ENCODE data around the gene C1QL2. TPM values are rescaled to one million over a fixed set of nuclear protein-coding genes. Genes with fewer than 3 reads are reported as not detected.

C1QL2 gene
- total RNA-seq, result not detected in 2 replicates

DNA sequence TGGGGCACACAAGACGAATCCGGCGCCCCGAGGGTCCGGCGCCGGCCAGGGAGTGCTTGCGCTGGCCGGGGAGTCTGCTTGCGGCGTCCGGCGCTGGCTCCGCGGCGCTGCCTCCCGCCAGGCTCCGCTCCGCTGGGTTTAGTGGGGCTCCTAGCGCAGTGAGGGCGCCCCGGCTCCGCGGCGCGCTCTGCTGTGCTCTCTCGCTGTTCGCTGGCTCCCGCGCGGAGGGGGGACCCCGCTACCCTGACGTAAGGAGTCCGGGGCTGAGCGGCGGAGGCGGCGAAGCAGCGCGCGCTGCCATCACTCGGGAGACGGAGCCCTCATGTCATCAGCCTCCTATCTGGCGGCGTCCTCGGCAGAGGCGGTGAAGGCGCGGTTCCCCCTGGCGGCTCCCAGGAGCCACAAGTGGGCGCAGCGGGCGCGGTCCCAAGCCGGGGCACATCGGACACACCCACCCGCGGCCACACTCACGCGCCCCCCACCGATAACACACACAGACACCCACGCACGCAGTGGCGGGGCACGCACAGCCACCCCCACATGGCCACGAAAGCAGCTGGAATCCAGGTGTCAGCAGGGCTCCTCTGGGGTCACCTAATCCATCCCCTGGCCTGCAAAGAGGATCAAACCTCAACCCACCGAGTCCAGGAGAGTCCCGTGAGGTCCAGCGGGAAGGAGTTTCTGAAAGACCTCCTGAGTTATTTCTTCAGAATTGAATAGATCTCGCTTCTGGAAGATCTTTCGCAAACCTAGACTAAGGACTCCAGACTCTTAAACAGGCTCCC lies at the start of gene C1QL2:
Gene C1QL2, minus strand, starts transcription at position 189 of the 785 bp plus-strand sequence. CDS start 482 bp downstream, outside the sequence.

Small RNA genes within 50 kb of the gene (small RNA-seq; reads per million reads assigned to genes)
- not detected for gene RN7SL468P

Other genes starting within 250 kb of the C1QL2 start
- gene MARCO, start 216.6 kb downstream of the C1QL2 start, total RNA-seq, result not detected in 2 replicates
- 29.0 and 38.8 TPM in 2 replicates for gene STEAP3, start 65.1 kb upstream of the C1QL2 start, total RNA-seq
- 11.5 and 18.9 TPM in 2 replicates for gene C2orf76, start 208.1 kb upstream of the C1QL2 start, total RNA-seq
- 76.6 and 93.0 TPM in 2 replicates for gene DBI, start 208.2 kb upstream of the C1QL2 start, total RNA-seq

Data from articular chondrocyte of knee joint (primary cell).